Ishikawa (cell line): Measurements from ENCODE around the gene SYS1.

Experiments
- CEBPB ChIP-seq: IDR thresholded peaks from 2 replicates; pipeline ENCODE4 v1.6.1; 2012
- CREB1 ChIP-seq: IDR thresholded peaks from 2 replicates; pipeline ENCODE4 v1.6.1; 2012; ENCODE audit warnings: low read depth
- EGR1 ChIP-seq: IDR thresholded peaks from 2 replicates; pipeline ENCODE4 v1.6.1; 2012
- EP300 ChIP-seq: IDR thresholded peaks from 2 replicates; pipeline ENCODE4 v1.6.1; 2012; ENCODE audit warnings: borderline replicate concordance
- FOXM1 ChIP-seq: IDR thresholded peaks from 2 replicates; pipeline ENCODE4 v1.6.1; 2012; ENCODE audit warnings: low read depth, borderline replicate concordance
- NFIC ChIP-seq: IDR thresholded peaks from 2 replicates; pipeline ENCODE4 v1.6.1; 2012
- RAD21 ChIP-seq: IDR thresholded peaks from 2 replicates; pipeline ENCODE4 v1.6.1; 2012; ENCODE audit warnings: low read depth
- REST ChIP-seq: IDR thresholded peaks from 2 replicates; pipeline ENCODE4 v1.6.1; 2012; ENCODE audit warnings: low read depth, mild to moderate bottlenecking
- TAF1 ChIP-seq: IDR thresholded peaks from 2 replicates; pipeline ENCODE4 v1.6.1; 2012; ENCODE audit warnings: low read depth, mild to moderate bottlenecking
- TCF12 ChIP-seq: IDR thresholded peaks from 2 replicates; pipeline ENCODE4 v1.6.1; 2012; ENCODE audit warnings: low read depth
- TEAD4 ChIP-seq: IDR thresholded peaks from 2 replicates; pipeline ENCODE4 v1.6.1; 2012
- USF1 ChIP-seq: IDR thresholded peaks from 2 replicates; pipeline ENCODE4 v1.6.1; 2012
- YY1 ChIP-seq: IDR thresholded peaks from 2 replicates; pipeline ENCODE4 v1.6.1; 2012; ENCODE audit warnings: low read depth
- ZBTB7A ChIP-seq: IDR thresholded peaks from 2 replicates; pipeline ENCODE4 v1.6.1; 2012; ENCODE audit warnings: low read depth
- TF ChIP-seq, protein P1 (sequence below): IDR thresholded peaks from 2 replicates; pipeline ENCODE4 v1.6.1; 2012

The SYS1 gene

GRCh38 chr20:45353746-45354145, 9.2 kb upstream of the SYS1 start:
- no peak for TF ChIP-seq NFIC
- TF ChIP-seq YY1 = no peak
- no peak for TF ChIP-seq USF1
- TF ChIP-seq, protein P1, sequence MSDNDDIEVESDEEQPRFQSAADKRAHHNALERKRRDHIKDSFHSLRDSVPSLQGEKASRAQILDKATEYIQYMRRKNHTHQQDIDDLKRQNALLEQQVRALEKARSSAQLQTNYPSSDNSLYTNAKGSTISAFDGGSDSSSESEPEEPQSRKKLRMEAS = no peak
- TF ChIP-seq TEAD4 = no peak
- TF ChIP-seq FOXM1 = no peak
- TF ChIP-seq ZBTB7A = no peak
- no peak for TF ChIP-seq EP300
- no peak for TF ChIP-seq CREB1
- TF ChIP-seq EGR1 = no peak
- no peak for TF ChIP-seq RAD21
- TF ChIP-seq TCF12 = no peak
- TF ChIP-seq REST = no peak
- no peak for TF ChIP-seq CEBPB
- no peak for TF ChIP-seq TAF1

DNA sequence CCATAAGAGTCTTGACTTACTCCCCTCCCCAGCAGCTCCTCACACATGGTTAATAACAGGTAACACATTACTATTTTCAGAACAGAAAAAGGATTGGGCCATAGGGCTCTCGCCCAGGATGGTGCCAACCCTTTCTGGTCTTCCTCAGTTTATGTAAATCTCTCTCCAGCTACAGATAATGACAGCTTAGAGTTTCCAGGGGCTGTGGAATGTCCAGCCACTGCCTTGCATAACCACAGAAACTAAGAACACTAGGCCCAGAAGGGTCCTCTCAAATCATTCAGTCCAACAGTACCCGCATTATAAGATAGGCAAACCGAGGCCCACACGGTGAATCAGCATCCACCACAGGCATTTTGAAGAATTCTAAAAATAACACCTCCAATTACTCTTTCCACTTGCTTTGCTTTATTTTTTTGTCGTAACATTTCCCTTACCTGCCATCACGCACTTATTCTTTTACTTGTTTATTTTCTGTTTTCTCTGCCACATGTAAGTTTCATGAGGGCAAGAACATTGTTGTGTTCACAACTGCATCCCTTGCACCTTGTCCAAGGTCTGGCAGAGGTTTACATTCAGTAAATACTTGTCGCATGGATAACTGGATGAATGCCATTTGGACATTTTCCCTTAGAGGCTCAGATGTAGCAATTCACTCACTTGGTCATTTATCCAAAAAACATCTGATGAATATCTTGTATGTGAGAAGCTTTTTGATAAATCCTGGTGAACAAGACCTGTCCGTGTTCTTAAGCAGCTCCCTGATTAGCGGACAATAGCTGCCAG, 8.3 kb upstream of the SYS1 start:
- TF ChIP-seq, protein P1 = no peak
- TF ChIP-seq RAD21 (no peak), NFIC (no peak), EP300 (no peak), TCF12 (no peak), CREB1 (no peak), EGR1 (no peak), FOXM1 (no peak), TEAD4 (no peak), REST (no peak), USF1 (no peak), YY1 (no peak), CEBPB (no peak), TAF1 (no peak), ZBTB7A (no peak)

DNA sequence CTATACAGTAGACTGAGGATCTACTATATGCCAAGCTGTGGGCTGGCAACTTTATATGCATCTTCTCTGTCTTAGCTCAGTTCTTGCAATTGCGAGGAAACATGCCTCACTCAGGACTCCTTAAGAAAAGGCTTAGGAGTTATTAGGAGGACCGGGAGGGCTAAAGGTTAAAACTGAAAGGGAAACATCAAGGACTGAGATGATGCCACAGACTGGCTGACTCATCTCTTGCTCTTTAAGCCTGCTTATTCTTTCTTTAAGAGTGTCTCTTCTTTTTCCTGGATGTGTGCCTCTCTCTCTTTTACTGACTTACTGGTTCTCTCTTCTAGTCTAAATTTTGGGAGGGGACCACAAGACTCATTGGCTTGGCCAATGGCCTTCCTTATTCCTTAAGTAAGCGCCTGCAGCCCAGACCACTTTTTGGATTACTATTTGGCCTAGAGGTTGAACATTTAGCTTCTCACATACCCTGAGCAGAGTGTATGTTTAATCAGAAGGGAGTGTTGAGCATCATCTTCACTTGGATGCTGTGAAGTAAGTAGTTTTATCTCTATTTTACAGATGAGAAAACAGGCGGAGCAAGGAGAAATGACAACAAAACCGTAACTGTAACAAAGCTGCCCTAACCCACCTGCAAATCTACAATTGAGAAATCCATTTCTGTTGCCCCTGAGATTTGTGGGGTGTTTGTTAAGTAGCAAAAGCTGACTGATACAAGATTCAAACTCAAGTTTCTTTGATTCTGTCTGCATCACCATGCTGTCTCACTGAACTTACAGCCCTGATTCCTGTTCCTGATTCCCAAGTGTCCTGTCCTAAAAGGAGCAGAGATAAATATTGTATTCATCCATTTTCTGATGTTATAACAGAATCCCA, 7.5 kb upstream of the SYS1 start:
- TF ChIP-seq ZBTB7A (no peak), EP300 (no peak), NFIC (no peak), FOXM1 (no peak), CREB1 (no peak), YY1 (no peak), RAD21 (no peak), TAF1 (no peak)
- TF ChIP-seq, protein P1 = no peak

DNA sequence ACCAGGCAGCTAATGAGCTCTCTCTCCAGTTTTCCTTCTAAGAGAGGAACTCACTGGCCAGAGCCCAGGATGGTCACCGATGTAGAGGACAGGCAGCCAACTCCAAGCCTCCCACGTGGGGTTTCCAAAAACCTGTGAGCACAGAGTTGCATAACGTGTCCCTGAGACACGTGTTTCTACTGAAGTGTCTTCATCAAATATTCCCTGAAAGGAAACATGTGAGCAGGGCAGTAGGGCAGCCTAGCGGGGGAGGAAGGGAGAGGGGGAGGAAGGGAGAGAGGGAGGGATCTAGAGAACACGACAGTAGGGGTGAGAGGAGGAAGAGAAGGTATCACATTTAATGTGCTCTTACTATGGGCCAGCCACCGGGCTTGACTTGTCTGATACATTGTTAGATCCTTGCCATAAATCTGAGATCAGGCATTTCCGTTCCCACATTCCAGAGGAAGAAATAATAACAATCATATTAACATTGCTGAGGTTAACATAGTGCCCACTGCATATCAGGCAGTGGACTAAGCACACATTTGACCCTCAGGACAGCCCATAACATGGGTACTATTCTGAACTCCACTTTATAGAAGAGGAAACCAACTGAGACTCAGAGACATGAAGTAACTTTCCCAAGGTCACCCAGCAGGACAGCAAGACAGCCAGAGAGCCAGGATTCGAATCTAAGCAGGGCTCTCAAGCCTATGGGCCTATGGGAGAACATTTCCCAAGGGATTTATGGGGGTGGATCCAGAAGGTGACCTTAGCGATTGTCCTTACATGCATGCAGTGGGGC, 4.5 kb upstream of the SYS1 start:
- no peak for TF ChIP-seq USF1
- TF ChIP-seq TEAD4 = no peak
- no peak for TF ChIP-seq ZBTB7A
- no peak for TF ChIP-seq CREB1
- TF ChIP-seq REST = no peak
- TF ChIP-seq FOXM1 = no peak
- no peak for TF ChIP-seq EP300
- no peak for TF ChIP-seq NFIC
- TF ChIP-seq RAD21 = no peak
- TF ChIP-seq EGR1 = no peak
- TF ChIP-seq, protein P1 = no peak
- no peak for TF ChIP-seq TAF1
- no peak for TF ChIP-seq YY1
- no peak for TF ChIP-seq TCF12
- no peak for TF ChIP-seq CEBPB
